NCI-H2081 treated with DMSO at 0.1 percent for 48 hours (cell line): ENCODE data around the gene MRPL9.

Experiments used
- DNase-seq: peaks from one replicate; lab custom pipeline; 2025; lab: John Stamatoyannopoulos, UW

The MRPL9 gene

DNA sequence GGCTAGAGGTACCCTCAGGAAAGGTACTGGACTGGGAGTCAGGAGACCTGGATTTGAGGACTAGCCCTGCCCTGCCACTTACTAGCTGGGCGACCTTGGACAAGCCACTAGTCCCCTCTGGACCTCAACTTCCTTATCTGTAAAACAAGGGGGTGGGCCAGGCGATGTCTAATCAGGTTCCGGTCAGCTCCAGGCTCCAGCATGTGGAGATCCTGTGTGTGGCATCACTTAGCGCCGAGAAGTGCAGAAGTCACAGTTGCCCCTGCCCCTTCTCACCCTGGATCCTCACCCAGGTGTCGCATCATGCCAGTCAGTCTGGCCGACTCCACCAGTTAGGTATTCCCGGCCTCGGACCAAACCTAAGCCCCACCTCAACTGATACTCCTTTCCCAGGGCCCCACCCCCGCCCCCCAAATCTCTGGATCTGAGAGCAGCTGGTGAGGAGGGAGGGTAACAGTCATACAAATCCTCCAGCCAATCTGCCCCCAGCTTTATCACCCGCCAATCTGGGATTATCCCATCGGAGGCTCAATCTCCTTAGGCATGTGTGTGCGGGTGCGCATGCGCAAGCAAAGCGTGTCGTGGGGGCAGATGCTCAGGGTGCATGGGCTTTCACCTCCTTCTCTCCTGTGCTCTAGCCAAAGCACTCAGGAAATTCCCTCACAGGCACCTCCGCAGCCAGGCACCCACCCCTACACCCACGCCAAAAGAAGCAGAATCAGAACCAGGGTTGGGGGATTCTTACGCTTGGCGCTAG is 52.1 kb downstream of the MRPL9 start:
- no peak for DNase-seq

DNA sequence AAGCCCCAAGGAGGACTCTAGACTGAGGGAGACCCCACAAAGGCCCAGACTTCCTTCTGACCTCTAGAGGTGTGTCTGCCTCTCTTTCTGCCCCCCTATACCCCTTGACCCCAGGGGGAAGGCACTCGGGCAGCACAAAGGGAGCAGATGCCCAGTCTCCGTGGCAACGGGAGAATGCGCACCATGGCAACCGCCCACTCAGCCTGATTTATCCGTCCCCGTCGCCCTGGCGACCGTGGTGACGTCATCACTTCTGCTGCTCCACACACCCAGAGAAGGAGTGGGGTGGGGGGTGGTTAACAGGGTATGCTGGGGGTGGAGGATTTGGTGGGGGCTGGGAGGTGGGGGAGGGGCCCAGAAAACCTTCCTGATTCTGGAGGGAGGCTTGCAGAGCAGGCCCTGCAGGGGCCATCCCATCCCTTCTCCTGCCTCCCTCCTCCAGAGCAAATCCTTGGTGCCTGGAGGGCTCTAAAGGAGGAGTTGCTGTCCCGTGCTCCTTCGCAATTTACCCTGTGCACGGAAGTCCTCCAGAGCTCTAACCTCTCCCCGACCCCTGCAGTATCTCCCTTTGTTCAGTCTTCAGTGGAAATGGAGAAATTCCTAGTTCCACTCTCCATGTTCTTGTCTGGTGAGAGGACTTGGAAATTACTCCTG is 53.0 kb downstream of the MRPL9 start:
- no peak for DNase-seq
